Renal pelvis (tissue), 4 donors: ENCODE data around the gene FAM149A. TPM values are rescaled to one million over a fixed set of nuclear protein-coding genes. Genes with fewer than 3 reads are reported as not detected.

Experiments used
- DNase-seq: peaks from one replicate; pipeline ENCODE4 v3.0.0-alpha.2; 2013
- polyA plus RNA-seq, 3 donors: library from polyadenylated mRNA; unstranded; fragments of 120-200 nt; gene quantifications; one replicate each; pipeline ENCODE4 v1.2.1, GENCODE V29; 2013; ENCODE audit not compliant: insufficient read length in 3 of 3

The FAM149A gene
- polyA plus RNA-seq, 3 donors = 46.8 to 67.8 (median 47.7) TPM

DNA sequence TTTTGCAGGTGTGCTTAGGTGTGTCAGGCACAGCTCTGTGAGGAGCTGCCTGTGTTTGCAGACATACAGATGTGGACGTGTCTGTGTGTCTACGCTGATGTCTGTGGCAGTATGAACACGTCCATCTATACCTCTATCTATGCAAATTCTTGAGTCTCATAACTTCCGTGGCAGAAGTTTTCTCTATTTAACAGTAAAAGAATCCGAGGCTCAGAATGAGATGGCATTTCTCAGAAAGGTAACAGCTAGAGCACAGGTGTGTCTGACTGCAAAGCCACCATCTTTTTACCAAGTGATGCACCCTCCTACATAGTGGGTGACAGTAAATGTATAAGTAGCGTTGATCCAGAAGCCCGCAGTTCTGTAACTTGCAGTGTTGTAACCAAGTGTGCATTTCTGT is 47.0 kb downstream of the FAM149A start:
- no peak for DNase-seq

DNA sequence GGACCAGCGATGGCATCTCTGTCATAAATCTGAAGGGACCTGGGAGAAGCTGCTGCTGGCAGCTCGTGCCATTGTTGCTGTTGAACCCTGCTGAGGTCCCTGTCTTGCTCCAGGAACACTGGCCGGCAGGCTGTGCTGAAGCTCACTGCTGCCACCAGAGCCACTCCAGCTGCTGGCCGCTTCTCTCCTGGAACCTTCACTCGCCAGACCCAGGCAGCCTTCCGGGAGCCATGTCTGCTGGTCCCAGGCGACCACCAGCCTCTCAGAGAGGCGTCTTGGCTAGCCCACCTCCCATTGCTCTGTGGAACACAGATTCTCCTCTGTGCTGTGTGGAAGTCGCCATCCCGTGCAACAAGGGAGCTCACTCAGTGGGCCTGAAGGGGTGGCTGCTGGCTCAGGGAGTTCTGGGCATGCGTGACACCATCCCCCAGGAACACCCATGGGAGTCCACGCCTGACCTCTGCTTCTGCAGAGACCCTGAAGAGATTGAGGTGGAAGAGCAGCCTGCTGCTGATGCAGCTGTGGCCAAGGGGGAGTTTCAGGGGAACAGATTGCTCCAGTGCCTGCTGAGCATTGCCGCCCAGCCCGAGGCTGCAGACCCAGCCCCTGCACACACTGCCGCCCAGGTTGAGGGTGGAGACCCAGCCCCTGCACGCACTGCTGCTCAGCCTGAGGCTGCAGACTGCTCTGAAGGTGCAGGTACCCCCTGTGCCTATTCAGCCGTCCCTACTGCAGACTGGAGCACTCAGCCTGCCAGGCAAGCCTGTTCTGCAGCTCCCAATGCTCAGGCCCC is 53.7 kb downstream of the FAM149A start:
- no peak for DNase-seq

DNA sequence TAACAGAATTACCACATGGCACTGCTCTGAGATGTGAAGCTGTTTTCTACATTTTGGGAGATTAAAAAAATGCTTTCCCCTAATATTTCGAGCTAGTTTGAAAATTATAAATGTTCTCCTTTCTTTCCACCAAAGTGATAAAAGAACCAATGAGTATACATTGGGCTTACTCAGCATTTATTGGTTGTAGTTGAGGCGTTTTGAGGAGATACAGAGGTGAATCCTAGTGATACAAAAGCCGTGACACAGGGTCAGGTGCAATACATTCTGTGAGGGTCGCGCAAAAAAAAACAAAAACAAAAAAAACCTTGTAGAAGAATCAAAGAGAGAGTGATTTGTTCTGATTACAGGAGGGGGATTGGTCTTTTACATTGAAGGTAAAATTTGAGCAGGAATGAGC is 54.5 kb downstream of the FAM149A start:
- DNase-seq = no peak

DNA sequence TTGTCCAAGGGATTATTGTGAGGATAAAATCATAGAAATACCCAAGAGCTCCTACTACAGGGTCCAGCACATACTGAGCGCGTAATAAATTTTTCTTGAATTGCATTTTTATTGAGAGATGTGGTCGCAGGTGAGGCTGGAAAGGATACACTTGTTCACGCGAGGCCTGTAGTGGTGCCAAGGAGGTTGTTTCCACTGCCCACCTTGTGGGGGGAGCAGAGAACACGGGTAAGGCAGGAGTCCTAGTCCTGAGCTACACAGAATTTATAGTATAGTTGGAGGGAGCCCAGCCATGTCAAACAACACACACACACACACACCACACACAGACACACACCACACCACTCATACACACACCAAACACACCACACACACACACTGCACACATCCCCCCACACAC is 55.1 kb downstream of the FAM149A start:
- no peak for DNase-seq

DNA sequence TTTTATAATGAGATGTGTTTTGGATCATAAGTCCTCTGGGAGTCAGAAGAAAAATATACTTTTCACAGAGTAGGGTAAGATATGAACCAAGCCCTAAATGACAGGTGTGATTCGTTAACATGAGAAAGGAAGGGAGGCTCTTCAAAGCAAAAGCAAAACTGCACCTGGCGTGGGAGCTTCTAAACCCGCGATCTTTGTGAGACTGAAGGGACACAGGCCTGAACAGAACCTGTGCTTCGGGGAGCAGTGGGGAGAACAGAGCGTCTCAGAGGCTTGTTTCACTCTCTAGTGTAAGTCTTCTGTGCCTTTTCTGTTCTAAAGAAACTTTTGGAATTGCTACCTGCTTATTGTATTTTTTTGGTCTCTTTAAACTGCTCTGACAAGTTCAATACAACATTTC is 56.6 kb downstream of the FAM149A start:
- no peak for DNase-seq

DNA sequence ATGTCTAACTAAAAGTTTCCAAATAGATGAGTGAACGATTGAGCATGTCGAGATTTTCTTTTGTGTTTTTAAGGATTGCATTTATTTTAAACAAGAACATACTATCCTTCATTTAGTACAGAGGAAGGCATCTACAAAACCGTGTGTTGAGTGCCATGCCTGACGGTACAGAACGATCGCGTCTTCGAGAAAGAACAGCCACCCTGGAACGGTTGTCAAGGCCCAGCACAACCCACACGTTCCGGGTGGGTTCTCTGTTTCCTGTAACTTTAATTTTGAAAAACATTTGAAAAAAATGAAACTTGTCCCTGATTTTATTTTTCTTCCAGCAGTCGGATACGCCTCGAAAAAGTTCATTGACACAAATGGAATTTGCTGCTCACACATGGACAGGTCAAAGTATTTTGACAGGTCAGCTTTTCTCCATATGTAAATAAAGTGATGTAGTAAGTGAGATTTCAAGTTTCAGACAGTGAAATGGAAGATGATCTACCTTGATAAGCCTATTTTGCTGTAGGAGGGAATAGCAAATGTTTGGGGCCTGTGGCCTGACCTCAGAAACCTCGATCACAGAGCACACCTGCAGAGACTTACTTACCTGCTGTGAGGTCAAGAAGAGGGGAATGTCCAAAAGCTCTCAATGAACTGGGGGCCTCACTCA is 62.5 kb downstream of the FAM149A start:
- no peak for DNase-seq

DNA sequence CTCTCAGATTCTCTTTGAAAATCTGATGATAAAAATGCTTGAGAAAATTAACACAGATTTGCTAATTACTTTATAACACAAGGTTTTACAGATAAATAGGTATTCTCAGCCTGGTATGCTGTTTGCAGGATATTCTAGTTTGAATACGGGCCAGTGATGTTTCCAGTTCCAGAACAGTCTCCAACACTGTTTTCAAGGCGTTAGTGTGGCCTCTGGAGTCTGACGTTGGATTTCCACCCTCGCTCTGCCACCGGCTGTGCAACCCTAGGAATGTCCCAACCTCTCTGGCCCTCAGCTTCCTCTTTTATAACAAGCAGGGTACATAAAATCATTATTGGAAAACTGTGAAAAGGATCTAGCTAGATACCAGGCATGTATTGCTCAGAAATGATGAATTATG is 63.1 kb downstream of the FAM149A start:
- DNase-seq = no peak

DNA sequence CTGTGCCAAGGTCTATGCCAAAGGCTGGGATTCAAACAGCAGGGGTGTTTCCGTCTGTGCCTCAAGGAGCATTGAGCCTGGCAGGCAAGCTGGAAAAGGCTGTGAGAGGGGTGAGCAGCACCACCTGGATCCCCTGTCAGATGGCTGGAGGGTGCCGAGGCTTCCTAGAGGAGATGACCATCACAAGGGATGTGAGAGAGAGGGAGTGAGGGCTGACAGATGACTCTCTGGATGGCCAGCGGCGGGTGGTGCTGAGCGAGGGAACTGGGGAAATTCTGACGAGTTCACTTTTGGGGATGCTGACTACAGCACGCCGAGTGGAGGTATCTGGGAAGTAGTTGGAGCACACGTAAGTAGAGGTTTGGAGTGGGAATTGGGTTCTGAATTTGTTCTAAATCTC is 64.2 kb downstream of the FAM149A start:
- no peak for DNase-seq

DNA sequence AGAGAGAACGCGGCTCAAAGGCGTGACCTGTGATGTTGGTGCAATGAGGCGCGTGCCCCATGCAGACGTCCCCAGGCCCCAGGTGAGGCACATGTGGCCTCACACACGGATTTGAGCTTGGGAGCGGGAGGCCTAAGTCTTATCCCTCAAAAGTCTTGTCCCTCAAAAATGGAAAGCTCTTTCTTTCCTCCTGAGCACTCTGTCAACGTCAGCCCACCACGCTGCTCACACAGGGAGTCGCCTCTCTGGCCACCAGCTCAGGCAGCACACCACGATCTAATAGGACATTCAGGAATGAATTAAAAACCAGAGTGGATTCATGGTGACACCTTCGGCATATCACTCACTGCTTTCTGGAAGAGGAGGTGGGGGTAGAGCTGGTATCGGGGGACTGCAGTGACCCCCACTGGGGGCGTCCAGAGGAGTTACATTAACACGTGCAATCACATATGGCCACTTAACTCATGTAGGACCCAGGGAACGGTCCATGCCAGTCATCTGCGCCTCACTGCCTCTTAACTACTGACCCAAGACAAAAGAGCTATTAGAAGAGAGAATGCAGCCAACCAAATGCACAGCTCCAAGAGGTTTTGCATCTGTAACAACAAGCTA is 64.9 kb downstream of the FAM149A start:
- DNase-seq = no peak

DNA sequence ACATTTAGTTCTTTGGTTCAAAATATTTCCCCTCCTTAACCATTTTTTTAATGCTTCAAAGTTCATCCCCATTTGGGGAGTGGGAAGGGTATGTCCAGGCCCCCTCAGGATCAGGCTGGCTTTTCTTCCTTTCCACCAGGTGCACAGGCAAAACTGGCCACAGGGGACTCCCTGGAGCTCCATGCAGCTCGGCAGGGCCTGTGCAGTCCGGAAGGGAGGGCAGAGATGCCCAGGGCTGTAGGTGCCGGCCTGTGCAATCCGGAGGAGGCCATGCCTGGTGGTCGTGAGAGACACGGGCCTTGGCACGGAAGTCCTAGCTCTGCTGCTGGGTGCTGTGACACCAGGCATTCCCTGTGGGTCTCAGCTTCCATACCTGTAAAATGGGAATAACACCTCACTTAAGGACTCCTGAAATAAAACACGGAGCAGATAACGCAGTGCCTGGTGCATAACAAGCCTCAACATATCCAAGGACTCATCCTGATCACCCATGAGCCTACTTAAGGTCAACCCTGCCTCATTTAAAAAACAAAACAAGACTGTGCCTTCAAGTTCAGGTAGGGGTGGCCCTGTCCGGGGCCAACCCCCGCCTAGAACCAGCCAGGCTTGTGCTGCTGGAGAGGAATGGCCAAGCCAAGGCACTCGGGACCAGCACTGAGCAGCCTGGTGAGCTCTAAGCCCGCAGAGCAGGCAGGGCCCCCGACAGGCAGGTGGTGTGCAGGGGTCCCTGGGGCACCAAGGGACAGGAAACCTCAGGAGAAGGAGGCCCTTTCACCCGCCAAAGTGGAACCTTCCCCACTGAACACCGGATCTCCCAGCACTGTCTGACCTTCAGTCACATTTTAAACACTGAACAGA is 65.7 kb downstream of the FAM149A start:
- DNase-seq = no peak

DNA sequence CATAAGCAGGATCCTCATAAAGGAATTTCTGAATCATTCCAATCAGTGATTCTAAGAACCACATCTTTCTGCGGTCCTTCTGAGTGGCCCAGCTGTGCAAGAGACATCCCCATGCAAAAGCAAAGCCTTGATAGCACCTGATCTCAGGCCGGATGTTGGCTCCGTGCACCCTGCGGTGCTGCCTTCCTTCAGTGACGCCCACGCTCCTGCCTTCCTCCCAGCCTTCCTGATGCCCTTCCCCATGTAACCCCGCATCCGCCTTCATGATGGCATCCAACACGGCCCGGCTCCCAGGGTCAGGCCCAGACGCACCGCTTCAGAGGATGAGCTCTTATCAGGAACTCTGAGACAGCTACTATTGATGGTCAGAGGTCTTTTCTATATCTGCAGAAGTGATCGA is 66.5 kb downstream of the FAM149A start:
- no peak for DNase-seq

DNA sequence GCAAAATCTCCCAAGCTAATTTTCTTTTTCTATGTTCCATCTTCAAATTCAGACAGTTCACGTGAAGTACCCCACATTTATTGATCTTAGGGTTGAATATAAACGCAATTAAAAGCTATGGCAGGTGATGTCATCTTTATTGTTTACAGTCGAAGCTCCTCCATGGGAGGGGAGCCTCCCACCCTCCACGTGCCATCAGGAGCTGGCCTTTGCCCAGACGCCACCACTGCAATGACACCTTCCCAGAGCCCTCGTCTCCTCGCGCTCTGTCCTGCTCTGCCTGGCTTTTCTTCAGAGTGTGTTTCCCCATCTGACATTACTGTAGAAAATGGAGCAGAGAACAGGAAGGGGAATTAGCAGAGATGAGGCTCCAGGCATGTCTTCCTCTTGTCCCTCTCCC is 68.0 kb downstream of the FAM149A start:
- DNase-seq = no peak

DNA sequence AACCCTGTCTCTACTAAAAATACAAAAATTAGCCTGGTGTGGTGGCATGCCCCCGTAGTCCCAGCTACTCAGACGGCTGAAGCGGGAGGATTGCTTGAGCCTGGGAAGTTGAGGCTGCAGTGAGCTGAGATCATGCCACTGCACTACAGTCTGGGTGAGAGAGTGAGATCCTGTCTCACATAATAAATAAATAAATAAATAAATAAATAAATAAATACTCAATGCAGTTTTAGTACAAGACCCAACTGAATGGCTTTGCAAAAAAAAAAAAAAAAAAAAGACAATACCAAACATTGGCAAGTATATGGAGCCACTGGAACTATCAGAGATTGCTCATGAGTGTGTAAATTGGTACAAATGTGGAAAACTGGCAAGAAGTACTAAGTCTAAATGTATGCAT is 83.6 kb downstream of the FAM149A start:
- no peak for DNase-seq

DNA sequence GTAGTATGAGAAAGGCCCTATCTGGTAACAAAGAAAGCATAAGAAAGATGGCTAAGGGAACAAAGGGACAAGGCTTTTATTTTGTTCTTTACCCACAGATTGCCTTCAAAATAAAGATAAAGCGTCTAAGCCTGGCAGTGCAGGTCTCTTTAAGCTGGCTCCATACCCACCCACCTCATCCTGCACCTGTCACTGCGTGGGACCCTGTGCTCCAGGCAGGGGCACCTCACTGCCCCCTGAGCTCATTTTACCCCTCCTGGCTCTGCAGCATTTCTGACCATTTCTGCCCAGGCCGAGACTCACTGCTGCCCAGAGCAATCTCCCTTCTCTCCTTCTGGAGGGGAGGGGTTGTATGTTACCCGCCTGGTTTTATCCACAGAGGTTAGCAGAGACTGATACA is 85.2 kb downstream of the FAM149A start:
- DNase-seq = no peak

DNA sequence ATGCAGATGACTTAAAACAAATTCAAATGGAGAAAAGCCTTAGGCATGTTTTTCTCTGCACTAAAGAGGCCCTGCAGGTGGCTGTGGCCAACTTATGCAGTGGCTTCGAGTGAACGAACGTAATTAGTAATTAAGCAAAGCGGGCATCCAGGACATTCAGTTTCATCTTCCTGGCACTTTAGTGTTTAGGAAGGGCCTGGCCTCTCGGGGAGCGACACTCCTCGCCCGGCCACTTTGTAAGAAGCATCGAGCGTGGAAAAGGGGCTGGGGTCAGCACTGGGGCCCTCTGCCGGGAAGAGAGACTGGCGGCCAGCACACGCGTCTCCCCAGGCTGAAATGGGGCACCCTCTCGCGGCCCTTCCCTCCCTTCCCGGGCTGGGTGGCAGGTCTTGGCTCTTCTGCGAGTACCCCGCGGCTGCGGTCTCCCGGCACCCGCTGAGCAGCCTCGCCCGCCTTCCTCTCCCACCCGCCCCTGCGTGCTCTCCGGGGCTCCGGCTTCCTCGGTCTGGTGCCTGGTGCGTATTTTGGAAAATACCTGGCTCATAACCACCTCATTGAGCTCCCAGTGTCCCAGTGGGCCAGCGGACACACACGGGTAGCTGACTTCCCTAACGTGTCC is 86.2 kb downstream of the FAM149A start:
- DNase-seq = no peak

DNA sequence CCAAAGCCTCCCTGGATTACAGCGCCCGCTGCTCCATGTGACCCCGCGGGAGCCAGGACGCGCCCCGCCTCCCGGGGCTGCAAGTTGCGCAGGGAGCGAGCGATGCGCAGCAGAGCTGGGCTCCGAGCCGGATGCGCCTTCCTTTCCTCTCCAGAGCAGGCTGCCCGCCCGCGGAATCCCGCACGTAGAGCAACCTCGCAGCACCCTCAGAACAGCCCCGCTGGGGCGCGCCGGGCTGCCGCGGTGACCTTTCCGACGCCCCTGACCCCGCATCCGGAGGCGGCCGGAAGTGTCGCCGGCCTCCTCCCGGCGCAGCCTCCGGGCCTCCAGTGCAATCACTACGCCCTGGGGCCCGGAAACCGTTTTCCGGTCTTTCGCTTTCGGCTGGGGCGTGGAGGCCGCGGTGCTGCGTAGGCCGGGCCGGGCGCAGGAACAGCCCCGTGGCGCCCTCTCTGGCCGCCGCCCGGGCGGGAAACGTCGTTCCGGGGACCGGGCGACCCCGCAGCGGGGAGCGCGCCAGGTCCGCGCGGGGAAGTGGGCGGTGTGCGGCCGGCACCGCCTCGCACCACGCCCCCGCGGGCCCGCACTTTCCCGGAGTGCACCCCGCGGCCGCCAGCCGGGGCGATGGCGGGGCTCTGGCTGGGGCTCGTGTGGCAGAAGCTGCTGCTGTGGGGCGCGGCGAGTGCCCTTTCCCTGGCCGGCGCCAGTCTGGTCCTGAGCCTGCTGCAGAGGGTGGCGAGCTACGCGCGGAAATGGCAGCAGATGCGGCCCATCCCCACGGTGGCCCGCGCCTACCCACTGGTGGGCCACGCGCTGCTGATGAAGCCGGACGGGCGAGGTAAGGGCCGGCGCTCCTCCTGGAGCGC is 86.9 kb downstream of the FAM149A start, which contains the start of gene CYP4V2:
TSS of gene CYP4V2 (plus strand) at position 368 of the 866 bp plus-strand sequence. CDS start at position 625, 257 bp downstream.
- peak; percentile 74 for DNase-seq

DNA sequence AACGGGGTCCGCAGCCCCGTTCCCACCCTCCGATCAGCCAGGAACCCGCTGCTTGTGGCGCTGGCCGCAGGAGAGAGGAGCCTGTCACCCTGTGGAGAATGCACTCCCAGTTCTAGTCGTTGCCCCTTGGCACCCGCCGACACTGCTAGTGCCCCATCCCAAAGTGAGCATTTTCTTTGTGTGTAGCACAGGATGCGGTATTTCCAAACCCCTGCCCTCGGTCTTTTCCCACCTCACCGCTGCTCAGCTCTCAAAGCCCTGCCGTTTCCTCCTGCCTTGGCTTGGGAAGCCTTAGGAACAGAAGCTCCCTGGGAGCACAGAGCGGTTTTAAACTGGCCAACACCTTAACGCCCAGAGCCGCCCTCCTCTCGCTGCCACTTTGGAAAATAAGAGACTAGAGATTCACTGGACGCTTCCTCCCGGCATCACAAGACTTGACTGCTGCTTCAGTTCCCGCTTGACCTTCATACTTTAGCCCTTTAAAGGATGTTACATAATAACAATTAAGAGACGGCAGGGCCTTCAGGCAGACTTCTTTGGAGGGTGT is 87.6 kb downstream of the FAM149A start:
- DNase-seq = peak; percentile 35

DNA sequence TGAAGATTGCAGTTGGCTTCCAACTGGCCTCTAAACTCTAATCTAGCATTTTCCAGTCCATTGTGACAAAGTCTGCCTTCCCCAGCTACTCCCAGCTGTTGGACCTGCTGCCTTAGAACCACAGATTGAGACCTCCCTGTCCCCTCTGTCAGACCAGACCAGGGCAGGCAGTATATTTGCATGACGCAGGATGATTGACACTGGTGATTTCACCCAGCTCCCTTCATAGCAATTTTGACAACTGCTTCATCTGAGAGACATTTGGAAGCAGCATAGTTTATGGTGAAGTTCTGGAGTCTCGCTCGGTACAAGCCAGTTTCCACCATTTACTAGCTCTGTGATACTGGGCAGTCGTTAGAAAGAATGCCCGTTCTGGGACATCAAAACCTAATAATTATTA is 89.3 kb downstream of the FAM149A start:
- no peak for DNase-seq

DNA sequence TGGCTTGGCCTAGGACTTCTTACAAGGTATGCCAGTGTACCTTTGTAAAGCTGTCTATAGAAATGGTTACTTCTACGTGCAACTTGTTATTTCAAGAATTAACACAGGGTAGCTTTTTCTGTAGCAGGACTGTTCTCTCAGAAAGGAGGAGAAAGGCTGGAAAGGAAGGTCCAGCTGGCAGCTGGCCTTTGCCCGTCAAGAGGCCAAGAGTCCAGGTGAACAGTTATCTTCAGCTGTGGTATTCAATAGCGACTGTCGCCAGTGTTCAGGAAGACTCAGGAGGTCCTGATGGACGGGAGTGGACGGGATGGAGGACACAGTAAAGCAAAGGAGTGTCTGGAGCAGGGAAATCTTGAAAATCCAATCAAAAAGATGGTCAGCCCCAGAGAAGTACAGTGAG is 91.6 kb downstream of the FAM149A start:
- DNase-seq = no peak

DNA sequence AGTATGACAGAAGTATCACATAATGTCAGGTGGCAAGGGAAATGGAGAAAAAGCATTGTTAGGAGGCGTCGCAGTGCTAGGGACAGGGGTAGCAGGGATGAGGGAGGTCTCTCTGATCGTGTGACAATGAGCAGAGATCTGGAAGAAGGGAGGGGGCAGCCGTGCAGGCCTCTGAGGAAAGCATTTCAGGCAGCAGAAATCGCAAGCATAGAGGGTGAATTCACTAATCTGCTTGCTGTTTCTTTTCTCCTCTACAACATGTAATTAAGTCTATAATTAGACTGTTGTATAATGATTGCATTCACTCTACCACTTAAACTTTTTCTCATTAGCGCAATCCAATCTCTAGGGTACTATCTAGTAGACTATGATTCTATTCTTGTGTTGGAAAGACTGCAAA is 96.0 kb downstream of the FAM149A start:
- DNase-seq = no peak
